GM23248 (cell line): ENCODE results near the gene HOXC6. TPM values are rescaled to one million over a fixed set of nuclear protein-coding genes. Genes with fewer than 3 reads are reported as not detected.

Source experiments
- DNase-seq: peaks from one replicate; pipeline ENCODE4 v3.0.0-alpha.2; 2015
- H2AFZ ChIP-seq: fragments of 200-600 bp; sonication (generic); 2 replicates; pipeline ENCODE4 v1.6.1; 2016; ENCODE audit warnings: antibody characterized with exemption
- H3F3A ChIP-seq: fragments of 200-600 bp; sonication (generic); 2 replicates; pipeline ENCODE4 v1.6.1; 2016; ENCODE audit warnings: mild to moderate bottlenecking, antibody characterized with exemption, mixed run types; ENCODE audit not compliant: insufficient read depth
- H3K27ac ChIP-seq: fragments of 200-600 bp; sonication (generic); 2 replicates; pipeline ENCODE4 v1.5.1; 2016; ENCODE audit warnings: mild to moderate bottlenecking
- H3K27me3 ChIP-seq: fragments of 200-600 bp; sonication (generic); replicated peaks from 2 replicates; pipeline ENCODE4 v1.6.1; 2016; ENCODE audit warnings: mild to moderate bottlenecking; ENCODE audit not compliant: insufficient read depth
- H3K36me3 ChIP-seq: fragments of 200-600 bp; sonication (generic); 2 replicates; pipeline ENCODE4 v1.6.1; 2016; ENCODE audit warnings: low read depth, mild to moderate bottlenecking
- H3K4me1 ChIP-seq: fragments of 200-600 bp; sonication (generic); 2 replicates; pipeline ENCODE4 v1.6.1; 2016; ENCODE audit warnings: mild to moderate bottlenecking; ENCODE audit not compliant: insufficient read depth
- H3K4me2 ChIP-seq: fragments of 200-600 bp; sonication (generic); one replicate; pipeline ENCODE4 v1.6.1; 2016; ENCODE audit warnings: mild to moderate bottlenecking; ENCODE audit not compliant: unreplicated experiment
- H3K4me3 ChIP-seq: fragments of 200-600 bp; sonication (generic); 2 replicates; pipeline ENCODE4 v1.5.1; 2016; ENCODE audit warnings: mild to moderate bottlenecking
- H3K79me2 ChIP-seq: fragments of 200-600 bp; sonication (generic); 2 replicates; pipeline ENCODE4 v1.6.1; 2016; ENCODE audit warnings: mild to moderate bottlenecking; ENCODE audit not compliant: insufficient read depth
- H3K9ac ChIP-seq: fragments of 200-600 bp; sonication (generic); 2 replicates; pipeline ENCODE4 v1.6.1; 2016; ENCODE audit warnings: mild to moderate bottlenecking
- H3K9me2 ChIP-seq: fragments of 200-600 bp; sonication (generic); 2 replicates; pipeline ENCODE4 v1.6.1; 2016; ENCODE audit warnings: mixed run types, mild to moderate bottlenecking, moderate library complexity; ENCODE audit not compliant: insufficient read depth
- H3K9me3 ChIP-seq: fragments of 200-600 bp; sonication (generic); one replicate; pipeline ENCODE4 v1.6.1; 2017; ENCODE audit warnings: low read depth
- H4K20me1 ChIP-seq: fragments of 200-600 bp; sonication (generic); 2 replicates; pipeline ENCODE4 v1.6.0; 2016; ENCODE audit not compliant: insufficient read depth
- EZH2 ChIP-seq: fragments of 200-600 bp; sonication (generic); IDR thresholded peaks from 2 replicates; pipeline ENCODE4 v1.6.1; 2018; ENCODE audit warnings: antibody characterized with exemption, mild to moderate bottlenecking; ENCODE audit not compliant: insufficient read depth, poor library complexity, severe bottlenecking
- EZH2phosphoT487 ChIP-seq: fragments of 200-600 bp; sonication (generic); IDR thresholded peaks from 2 replicates; pipeline ENCODE4 v1.6.1; 2018; ENCODE audit warnings: antibody characterized with exemption, moderate library complexity, mild to moderate bottlenecking, low read depth; ENCODE audit not compliant: insufficient read depth
- WGBS, 2 experiments: methylation state at CpG; one replicate each; pipeline ENCODE4 v1.1.6; 2015 to 2017; ENCODE audit warnings: low lambda C conversion rate in 2 of 2, low coverage in 1 of 2; ENCODE audit errors: missing lambda C conversion rate in 2 of 2; 5-methylcytosine and 5-hydroxymethylcytosine counted together
- in situ Hi-C: fragments of 300-500 bp; cut with MboI; formaldehyde crosslinking; loops from 2 replicates; pipeline ENCODE4 v1.15.0; 2020
- polyA plus RNA-seq: library from polyadenylated mRNA; unstranded; fragments of >200 nt; fragmentation: Nextera tagmentation; extraction: Ambion mirVana; gene quantifications from 2 replicates; pipeline ENCODE4 v1.2.1, GENCODE V29; 2016
- total RNA-seq: library from RNA; depleted of rRNA; stranded (reverse); fragments of >200 nt; shearing (Covaris generic); gene quantifications from 2 replicates; pipeline ENCODE4 v1.2.3, GENCODE V29; 2014

The HOXC6 gene
- total and polyA plus RNA-seq, 2 experiments from 2014 or later, result 3.6 to 20.5 TPM

DNA sequence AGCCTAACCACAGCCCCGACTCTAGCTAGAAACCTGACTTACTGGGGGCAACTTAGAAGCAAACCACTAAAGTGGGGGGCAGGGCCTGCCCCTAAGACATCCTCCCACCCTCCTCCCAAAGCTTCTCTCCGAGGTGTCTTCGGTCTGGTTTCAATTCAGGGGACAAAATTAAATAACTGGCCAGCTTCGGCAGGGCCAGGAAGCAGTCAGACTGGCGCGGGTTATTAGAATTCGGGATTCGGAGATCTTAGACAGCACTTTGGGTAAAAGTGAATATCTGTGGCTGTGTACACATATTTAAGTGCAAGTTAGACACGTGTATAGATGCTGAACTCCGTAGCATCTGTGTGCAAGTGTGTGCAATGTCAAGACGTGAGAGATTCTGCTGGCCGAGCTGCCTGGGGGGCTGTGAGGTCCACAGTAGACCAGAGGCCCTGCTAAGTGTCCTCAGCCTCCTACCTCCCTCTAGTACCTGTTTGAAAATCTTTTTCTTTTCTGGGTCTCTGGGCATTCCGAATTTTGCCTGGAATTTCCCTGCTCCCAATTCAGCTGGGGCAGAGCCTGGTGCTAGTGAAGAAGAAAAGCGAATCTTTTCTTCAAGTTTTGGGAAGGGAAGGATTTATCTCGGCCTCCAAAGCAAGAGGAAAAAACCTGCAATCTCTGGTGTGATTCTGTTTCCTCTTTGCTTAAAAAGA lies 47.3 kb upstream of the HOXC6 start:
- Histone ChIP-seq H4K20me1 (no peaks in the 10 kb centered on the region), H3K36me3 (no peaks in the 10 kb centered on the region), H3K9me3 (no peaks in the 10 kb centered on the region), H3K4me1 (peaks cover 9% of the 10 kb centered on the region; the same call in 1 of the 2 replicates), H3K27me3 (peaks cover 93% of the 10 kb centered on the region), H3K4me3 (no peak overlapping the region), H3K79me2 (no peaks in the 10 kb centered on the region), H3F3A (no peaks in the 10 kb centered on the region), H3K4me2 (no peak overlapping the region), H2AFZ (no peak overlapping the region), H3K27ac (no peak overlapping the region), H3K9me2 (no peaks in the 10 kb centered on the region), H3K9ac (no peak overlapping the region)
- in situ Hi-C loops, result no loop called here
- DNase-seq, result no peak
- TF ChIP-seq EZH2phosphoT487 (0 out of 2 replicates have a peak, but pooled peaks have one; percentile 2), EZH2 (peak; percentile 39)
- 43 to 49% methylated on average over 15 of the region's 15 CpGs for WGBS, 2 experiments

DNA sequence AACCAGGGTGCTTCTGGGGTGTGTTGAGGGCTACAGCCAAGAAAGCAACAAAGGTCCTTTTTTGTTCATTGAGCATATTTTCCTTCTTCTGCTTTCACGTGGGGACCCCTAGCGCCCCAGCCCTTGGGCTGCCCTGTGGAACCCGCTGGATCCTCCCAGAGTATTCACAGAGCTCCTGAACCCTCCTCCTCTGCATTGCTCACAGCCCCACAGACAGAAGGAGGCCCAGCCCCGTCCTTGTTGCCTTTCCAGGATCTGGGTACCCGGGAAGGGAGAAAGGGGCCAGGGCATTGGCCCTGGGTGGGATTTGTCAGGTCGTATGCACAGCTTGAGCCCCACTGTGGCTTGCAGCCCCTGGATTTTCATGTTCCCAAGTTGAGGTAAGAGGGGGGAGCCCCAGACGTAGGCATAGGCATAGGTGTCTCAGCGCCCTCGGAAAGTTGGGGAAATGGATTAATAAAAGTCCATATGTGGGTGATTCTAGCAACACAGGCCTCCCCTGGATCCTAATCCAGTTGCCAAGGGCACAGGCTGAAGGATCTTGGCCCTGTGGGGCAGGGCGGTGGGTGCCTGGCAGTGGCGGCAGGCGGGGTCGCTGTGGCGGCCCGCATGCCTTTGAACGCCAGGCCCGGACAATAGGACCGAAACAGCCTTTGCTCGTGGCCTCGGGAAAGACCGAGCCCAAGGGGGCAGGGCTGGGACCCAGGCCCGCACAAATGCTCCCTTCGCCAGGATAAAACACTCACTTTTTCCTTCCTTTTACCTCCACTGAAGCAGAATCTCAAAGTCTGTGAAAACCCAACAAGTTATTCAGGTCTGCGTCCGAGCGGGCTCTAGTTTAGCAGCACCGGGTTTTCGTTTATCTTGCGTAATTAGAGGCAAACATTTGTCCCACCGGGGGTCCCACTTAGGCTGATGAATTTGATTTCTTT lies 46.3 kb upstream of the HOXC6 start:
- in situ Hi-C loops, result no loop called here
- H4K20me1 ChIP-seq, result no peaks in the 10 kb centered on the region
- H3K79me2 ChIP-seq, result no peaks in the 10 kb centered on the region
- H3K4me1 ChIP-seq, result peaks cover 17% of the 10 kb centered on the region; the same call in 1 of the 2 replicates
- H2AFZ ChIP-seq, result no peak overlapping the region
- TF ChIP-seq EZH2 (no peak), EZH2phosphoT487 (no peak)
- no peak overlapping the region for H3K4me2 ChIP-seq
- no peaks in the 10 kb centered on the region for H3K36me3 ChIP-seq
- no peaks in the 10 kb centered on the region for H3F3A ChIP-seq
- H3K27me3 ChIP-seq, result peaks cover 93% of the 10 kb centered on the region
- H3K9ac ChIP-seq, result no peak overlapping the region
- WGBS, 2 experiments, result 32 to 34% methylated on average over 30 of the region's 30 CpGs
- DNase-seq, result no peak
- H3K4me3 ChIP-seq, result no peak overlapping the region
- H3K9me3 ChIP-seq, result no peaks in the 10 kb centered on the region
- no peak overlapping the region for H3K27ac ChIP-seq
- no peaks in the 10 kb centered on the region for H3K9me2 ChIP-seq

DNA sequence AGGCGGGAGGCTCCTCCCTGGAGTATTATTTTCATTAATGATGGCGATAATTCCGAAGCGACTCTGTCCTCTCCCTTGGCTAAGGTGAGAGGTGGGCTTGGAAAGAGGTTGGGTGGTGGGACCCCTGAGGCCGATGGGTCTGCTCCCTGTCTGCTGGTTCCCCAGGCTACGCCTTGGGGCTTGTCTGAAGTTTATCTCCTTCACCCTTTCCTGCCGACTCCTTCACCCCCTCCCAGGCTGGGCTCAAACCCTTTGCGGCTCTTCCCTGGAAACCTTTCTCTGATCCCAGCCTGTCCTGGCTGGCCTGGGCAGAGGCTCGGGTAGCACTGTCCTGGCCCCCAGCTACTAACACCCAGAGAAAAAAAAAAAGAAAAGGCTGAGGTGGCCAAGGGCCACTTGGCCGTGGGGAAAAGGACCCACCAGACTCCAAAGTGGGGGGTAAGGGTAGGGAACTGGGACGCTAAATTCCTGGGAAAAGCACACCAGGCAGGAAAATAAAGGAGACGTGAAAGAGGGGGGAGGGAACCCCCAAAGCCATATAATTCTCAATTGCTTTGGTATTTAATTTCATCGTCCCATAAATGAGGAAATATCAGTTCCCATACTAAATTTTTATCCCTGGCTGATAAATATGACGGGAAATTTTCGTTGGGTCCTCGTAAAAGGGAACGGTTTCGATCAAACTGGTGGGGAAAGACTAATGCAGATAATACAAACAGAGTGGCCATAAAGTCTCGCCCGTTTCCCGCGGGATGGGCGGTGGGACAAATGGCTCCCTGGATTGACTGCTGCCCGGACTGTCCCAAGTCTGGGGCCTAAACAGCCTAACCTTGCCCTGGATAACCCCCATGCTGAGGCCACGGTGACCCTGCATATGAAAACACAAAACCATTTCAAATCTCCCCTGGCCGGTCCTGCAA lies 45.3 kb upstream of the HOXC6 start:
- no peaks in the 10 kb centered on the region for H3F3A ChIP-seq
- H3K27ac ChIP-seq, result no peak overlapping the region
- no peaks in the 10 kb centered on the region for H3K9me3 ChIP-seq
- no peak overlapping the region for H3K4me3 ChIP-seq
- 23 to 28% methylated on average over 26 of the region's 26 CpGs for WGBS, 2 experiments
- no peaks in the 10 kb centered on the region for H3K79me2 ChIP-seq
- H3K36me3 ChIP-seq, result no peaks in the 10 kb centered on the region
- H2AFZ ChIP-seq, result no peak overlapping the region
- H3K9me2 ChIP-seq, result no peaks in the 10 kb centered on the region
- H3K4me2 ChIP-seq, result no peak overlapping the region
- no peak overlapping the region for H3K9ac ChIP-seq
- no peaks in the 10 kb centered on the region for H4K20me1 ChIP-seq
- TF ChIP-seq EZH2phosphoT487 (no peak), EZH2 (no peak)
- in situ Hi-C loops, result no loop called here
- H3K4me1 ChIP-seq, result peaks cover 17% of the 10 kb centered on the region; the same call in 1 of the 2 replicates
- H3K27me3 ChIP-seq, result peaks cover 93% of the 10 kb centered on the region
- no peak for DNase-seq

DNA sequence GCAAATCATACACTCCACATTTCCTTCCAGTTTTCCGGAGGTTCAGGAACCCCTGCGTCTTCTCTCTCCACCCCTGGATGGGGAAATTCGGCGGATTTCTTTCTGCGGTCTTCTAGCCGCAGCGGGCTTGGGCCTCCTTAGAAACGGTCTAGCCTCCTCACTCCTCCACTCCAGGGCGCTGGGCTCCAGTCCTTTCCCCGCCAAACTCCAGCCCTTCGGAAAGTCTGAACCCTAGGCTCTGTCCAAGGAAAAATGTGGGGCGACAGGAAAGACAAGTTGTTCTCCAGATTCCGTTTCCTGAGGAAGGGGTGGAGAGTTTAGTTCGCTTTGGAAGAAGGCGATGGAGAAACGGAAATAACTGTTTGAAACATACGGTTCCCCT lies 44.7 kb upstream of the HOXC6 start:
- no peak overlapping the region for H3K9ac ChIP-seq
- peaks cover 94% of the 10 kb centered on the region for H3K27me3 ChIP-seq
- H3K79me2 ChIP-seq, result no peaks in the 10 kb centered on the region
- H3K9me2 ChIP-seq, result no peaks in the 10 kb centered on the region
- no peaks in the 10 kb centered on the region for H4K20me1 ChIP-seq
- H3K4me3 ChIP-seq, result no peak overlapping the region
- TF ChIP-seq EZH2phosphoT487, result peak; percentile 88; the same call in 1 of the 2 replicates
- peak; percentile 91 for TF ChIP-seq EZH2
- no peak overlapping the region for H3K4me2 ChIP-seq
- H3F3A ChIP-seq, result no peaks in the 10 kb centered on the region
- no peaks in the 10 kb centered on the region for H3K36me3 ChIP-seq
- peaks cover 17% of the 10 kb centered on the region; the same call in 1 of the 2 replicates for H3K4me1 ChIP-seq
- no peak for DNase-seq
- 27 to 28% methylated on average over 17 of the region's 17 CpGs for WGBS, 2 experiments
- H3K27ac ChIP-seq, result no peak overlapping the region
- no peaks in the 10 kb centered on the region for H3K9me3 ChIP-seq
- no peak overlapping the region for H2AFZ ChIP-seq
- in situ Hi-C loops, result no loop called here
